Measurements from ENCODE around the gene DNTTIP2.

- TF ChIP-seq CTCF (IDR thresholded peaks at IDR 0.05 in 8 of 11, conservative IDR thresholded peaks at IDR 0.05 in 3 of 11) (no peak), POLR2A (IDR thresholded peaks at IDR 0.05) (no peak)
Observed at GRCh38 chr1:93828367-93828755, 50.6 kb downstream of the DNTTIP2 start.
